T47D (cell line): Measurements from ENCODE around the gene PPIL4.

ENCODE experiments used
- DNase-seq, 2 experiments: peaks; one replicate each; pipeline versions ENCODE4 v3.0.0 to v3.0.0-alpha.2; 2011 to 2012; ENCODE audit warnings: low read depth in 1 of 2, low spot score in 1 of 2
- JUND ChIP-seq: IDR thresholded peaks from 2 replicates; pipeline ENCODE4 v1.6.1; 2012; ENCODE audit warnings: low read depth
- in situ Hi-C: cut with HindIII; loops from 2 replicates; pipeline ENCODE4 v1.10.0; 2016; ENCODE audit warnings: low sequenced_read_pairs, low pct_unique_long_range_greater_than_20kb

The PPIL4 gene

DNA sequence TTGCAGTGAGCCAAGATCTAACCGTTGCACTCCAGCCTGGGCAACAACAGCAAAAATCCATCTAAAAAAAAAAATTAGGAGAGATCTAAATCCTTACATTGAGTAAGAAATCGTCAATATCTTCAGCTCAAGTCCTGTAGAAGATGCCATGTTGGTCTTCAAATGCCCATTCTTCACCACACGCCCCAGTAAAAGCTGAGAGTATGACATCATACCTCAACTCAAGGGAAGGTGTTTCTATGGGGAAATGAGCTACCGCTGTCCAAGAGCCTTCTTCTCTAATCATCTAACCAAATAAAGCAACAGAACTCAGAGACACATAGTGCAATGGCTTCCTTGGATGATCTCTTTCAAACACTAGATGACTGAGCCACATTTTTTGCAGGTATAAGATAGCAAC is 58.5 kb downstream of the PPIL4 start:
- in situ Hi-C loops = no loop called here
- no peak for TF ChIP-seq JUND
- no peak for DNase-seq

DNA sequence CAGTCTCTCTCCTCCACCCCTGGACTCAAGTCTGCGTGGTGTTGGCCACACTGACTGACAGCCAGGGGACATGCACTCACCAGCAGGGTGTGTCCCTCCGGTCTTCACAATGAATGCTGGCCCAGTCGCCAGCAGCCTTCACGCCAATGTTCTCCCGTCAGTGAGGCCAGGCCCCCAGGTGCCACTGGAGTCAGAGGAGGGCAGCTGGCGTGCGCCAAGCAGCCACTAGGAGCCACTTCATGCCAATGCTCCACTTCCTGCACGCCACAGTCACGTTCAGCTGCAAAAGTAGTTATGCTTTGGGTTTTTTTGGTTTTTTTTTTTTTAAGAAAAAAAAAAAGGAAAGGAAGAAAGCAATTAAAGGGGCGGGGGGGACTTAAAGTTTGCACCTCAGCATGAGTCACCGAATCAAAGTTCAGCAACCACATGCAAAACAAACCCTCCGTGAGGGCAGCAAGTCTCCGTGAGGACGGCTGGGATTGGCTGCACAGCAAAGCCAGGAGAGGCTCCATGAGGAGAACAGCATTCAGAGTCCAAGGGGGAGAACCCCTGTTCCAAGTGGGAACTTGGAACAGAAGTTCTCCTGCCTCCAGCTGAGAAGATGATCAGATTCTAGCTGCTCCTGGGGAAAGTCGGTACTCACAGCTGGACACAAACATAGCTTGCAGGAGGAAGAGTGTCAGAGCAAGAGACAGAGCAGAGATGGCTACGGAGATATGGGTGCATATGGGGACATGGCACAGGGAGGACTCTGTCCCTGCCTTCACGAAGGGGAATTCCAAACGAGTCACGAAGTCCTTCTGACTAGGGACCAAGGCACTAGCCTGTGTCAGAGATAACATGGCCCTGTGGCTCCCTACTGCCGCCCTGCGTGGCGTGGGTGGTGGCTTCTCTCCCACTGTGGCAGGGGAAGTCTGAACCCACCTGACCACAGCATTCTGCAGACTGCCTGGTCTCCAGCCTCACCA is 60.8 kb downstream of the PPIL4 start, which contains the start of gene ZC3H12D:
Gene ZC3H12D, minus strand, starts transcription at position 282 of the 968 bp plus-strand sequence. CDS start 10,471 bp downstream, outside the sequence.
- in situ Hi-C loops = no loop called here
- no peak for TF ChIP-seq JUND
- peak in 1 of 2 experiments; percentile 16 for DNase-seq

- no peak for TF ChIP-seq JUND
- in situ Hi-C loops = no loop called here
- DNase-seq = no peak
Measured at GRCh38 chr6:149483849-149484655, 61.8 kb downstream of the PPIL4 start.

GRCh38 chr6:149483334-149483725 is 62.5 kb downstream of the PPIL4 start:
- in situ Hi-C loops = no loop called here
- DNase-seq = no peak
- no peak for TF ChIP-seq JUND

DNA sequence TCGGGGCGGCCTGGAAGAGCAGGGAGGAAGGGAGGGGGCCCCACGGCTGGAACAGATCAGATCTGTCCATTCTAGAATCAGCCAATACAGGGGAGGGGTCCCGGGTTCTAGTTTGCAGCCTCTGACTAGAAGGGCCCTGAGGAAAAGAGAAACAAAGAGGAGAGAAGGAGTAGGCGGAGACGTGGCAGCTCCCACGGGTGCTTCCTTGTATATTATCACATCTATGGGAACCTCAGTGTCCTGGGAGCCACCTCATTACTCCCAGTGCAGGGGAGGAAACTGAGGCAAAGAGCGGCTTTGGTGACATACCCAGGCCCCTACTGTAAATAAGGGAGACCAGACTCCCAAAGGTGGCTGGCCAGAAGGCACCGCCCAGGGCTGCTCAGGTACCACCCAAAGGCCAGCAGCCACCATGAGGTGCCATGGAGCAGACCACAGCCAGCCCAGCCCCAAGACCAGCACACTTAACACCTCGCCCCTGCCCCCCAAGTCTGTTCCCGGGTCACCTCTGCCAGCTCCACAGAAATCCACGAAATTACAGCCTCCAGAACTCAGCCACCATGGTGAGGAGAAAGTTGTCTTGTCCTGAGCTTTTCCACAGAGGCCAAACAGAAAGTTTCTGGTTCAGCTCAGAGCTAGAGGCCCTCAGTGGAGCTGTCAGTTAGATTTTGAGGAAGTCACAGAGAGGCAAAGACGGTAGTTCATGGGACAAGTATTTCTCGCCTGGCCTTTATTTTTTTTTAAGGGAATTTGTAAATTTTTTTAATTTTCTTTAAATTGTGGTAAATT is 63.1 kb downstream of the PPIL4 start:
- in situ Hi-C loops = no loop called here
- no peak for DNase-seq
- TF ChIP-seq JUND = no peak

GRCh38 chr6:149480502-149481280 is 65.2 kb downstream of the PPIL4 start:
- in situ Hi-C loops = no loop called here
- no peak for TF ChIP-seq JUND
- DNase-seq = no peak

GRCh38 chr6:149478631-149479314 is 67.1 kb downstream of the PPIL4 start:
- in situ Hi-C loops = no loop called here

DNA sequence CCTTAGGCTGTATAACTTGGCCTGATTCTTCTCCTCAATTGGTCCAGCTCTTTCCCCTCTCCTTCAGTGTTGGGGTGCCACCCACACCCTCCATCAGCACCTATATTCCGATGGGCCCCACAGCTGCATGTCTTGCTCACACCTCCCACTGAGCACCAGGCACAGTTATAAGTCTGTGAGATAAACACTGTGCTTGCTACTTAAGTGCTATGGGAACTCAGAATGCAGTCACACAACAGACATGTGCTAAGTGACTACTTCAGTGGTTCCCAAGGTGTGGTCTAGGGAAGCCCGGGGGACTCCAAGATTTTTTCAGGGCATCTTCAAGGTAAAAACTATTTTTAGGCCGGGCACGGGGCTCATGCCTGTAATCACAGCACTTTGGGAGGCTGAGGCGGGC is 68.3 kb downstream of the PPIL4 start:
- in situ Hi-C loops = no loop called here
- no peak for DNase-seq
- no peak for TF ChIP-seq JUND

More at GRCh38 chr6:149478631-149479314, 67.1 kb downstream of the PPIL4 start:
- TF ChIP-seq JUND = no peak
- peak in 1 of 2 experiments; percentile 16 for DNase-seq

- in situ Hi-C loops = no loop called here
- DNase-seq = no peak
- no peak for TF ChIP-seq JUND
Measured at GRCh38 chr6:149476789-149477455, 68.9 kb downstream of the PPIL4 start.

GRCh38 chr6:149474108-149474935 is 71.5 kb downstream of the PPIL4 start:
- no peak for TF ChIP-seq JUND
- in situ Hi-C loops = no loop called here
- DNase-seq = no peak
